ENCODE results near the gene PACC1. TPM values are rescaled to one million over a fixed set of nuclear protein-coding genes. Genes with fewer than 3 reads are reported as not detected.
"Not testable (repeated sequence)": the region's sequence is repeated elsewhere in the genome, so short reads cannot be mapped to it uniquely, and the experiment has no call there.

The PACC1 gene
- total RNA-seq, 2 experiments from 2014 or later = 11.4 to 12.1 TPM

GRCh38 chr1:212329105-212329504 lies 85.6 kb downstream of the PACC1 start:
- no peak overlapping the region for H3K4me3 Mint-ChIP-seq
- H3K27ac Mint-ChIP-seq = no peak overlapping the region
- POLR2A ChIA-PET = no interaction called here
- no peak for DNase-seq
- H3K9me3 Mint-ChIP-seq = no peaks in the 10 kb centered on the region
- H3K27me3 Mint-ChIP-seq = no peaks in the 10 kb centered on the region
- H3K4me1 Mint-ChIP-seq = no peaks in the 10 kb centered on the region
- CTCF ChIA-PET = no interaction called here
- H3K36me3 Mint-ChIP-seq (ENCODE audit: low read depth) = peaks cover 21% of the 10 kb centered on the region

DNA sequence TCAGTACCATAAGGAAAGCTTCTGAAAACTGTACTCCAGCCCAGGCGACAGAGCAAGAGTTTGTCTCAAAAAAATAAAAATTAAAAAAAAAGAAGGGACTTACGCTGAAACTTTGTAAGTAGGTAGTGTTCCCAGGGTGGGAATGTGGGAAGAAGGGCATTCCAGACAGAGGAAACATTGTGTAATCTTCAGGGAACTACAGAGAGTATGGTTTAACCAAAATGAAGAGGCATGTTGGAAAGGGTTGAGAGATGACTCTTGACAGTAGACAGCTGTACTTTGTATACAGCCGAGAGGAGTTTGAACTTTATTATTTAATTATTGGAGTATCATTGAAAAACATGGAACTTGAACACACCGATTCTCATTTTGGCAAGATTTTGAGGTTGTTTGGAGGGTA lies 86.4 kb downstream of the PACC1 start:
- Mint-ChIP-seq H3K4me1 (no peaks in the 10 kb centered on the region), H3K27me3 (no peaks in the 10 kb centered on the region), H3K9me3 (no peaks in the 10 kb centered on the region), H3K4me3 (no peak overlapping the region), H3K36me3 (ENCODE audit: low read depth) (peaks cover 15% of the 10 kb centered on the region), H3K27ac (no peak overlapping the region)
- DNase-seq = no peak
- ChIA-PET CTCF (no interaction called here), POLR2A (interaction anchor here (0.9 kb wide), 1 partner anchor 44 kb away, joined by 4 read pairs; no protein-coding TSS in a partner anchor)

DNA sequence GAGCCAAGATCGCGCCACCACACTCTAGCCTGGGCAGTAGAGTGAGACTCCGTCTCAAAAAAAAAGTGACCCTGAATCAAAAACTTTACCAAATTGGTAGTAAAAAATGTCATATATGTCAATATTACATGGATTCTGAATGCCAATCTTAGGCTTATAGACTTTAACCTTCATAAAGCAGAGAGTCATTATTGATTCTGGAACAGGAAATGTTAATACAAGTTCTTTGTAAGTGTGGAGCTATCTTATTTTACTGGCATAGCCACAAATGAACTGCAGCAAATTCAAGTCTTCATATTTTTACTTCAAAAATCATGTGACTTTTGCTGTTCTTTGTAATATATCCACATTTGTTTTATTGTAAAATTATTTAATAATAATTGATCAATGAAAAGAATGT lies 88.1 kb downstream of the PACC1 start:
- Mint-ChIP-seq H3K36me3 (ENCODE audit: low read depth) (peaks cover 12% of the 10 kb centered on the region), H3K4me1 (no peaks in the 10 kb centered on the region), H3K27ac (no peak overlapping the region), H3K9me3 (no peaks in the 10 kb centered on the region), H3K27me3 (no peaks in the 10 kb centered on the region), H3K4me3 (no peak overlapping the region)
- no peak for DNase-seq
- ChIA-PET POLR2A (no interaction called here), CTCF (interaction anchor here (1.0 kb wide), 1 partner anchor 130 kb away, joined by 3 read pairs; no protein-coding TSS in a partner anchor)

DNA sequence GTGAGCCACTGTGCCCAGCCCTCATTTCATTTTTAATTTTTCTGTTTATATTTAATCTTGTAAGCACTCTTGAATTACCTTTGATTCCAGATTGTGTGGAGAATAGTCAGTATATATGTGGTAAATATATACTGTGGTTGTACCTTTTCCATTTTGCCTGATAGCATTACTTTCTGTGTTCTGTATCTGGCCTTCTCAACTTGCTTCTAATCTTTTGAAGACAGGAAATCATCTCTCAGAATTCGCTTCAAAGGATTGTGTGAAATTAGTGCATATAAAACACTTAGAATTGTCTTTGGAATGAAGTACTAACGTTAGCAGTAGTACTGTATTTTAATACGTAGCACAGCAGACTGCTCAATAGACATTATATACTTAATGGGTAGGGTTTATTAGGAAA lies 91.6 kb downstream of the PACC1 start:
- peaks cover 7% of the 10 kb centered on the region for H3K36me3 Mint-ChIP-seq (ENCODE audit: low read depth)
- ChIA-PET POLR2A (no interaction called here), CTCF (interaction anchor here (1.2 kb wide), 1 partner anchor 45 kb away, joined by 4 read pairs; no protein-coding TSS in a partner anchor)
- no peak overlapping the region for H3K27ac Mint-ChIP-seq
- H3K9me3 Mint-ChIP-seq = no peaks in the 10 kb centered on the region
- H3K27me3 Mint-ChIP-seq = no peaks in the 10 kb centered on the region
- H3K4me1 Mint-ChIP-seq = peaks cover 2% of the 10 kb centered on the region
- no peak overlapping the region for H3K4me3 Mint-ChIP-seq
- DNase-seq = no peak

DNA sequence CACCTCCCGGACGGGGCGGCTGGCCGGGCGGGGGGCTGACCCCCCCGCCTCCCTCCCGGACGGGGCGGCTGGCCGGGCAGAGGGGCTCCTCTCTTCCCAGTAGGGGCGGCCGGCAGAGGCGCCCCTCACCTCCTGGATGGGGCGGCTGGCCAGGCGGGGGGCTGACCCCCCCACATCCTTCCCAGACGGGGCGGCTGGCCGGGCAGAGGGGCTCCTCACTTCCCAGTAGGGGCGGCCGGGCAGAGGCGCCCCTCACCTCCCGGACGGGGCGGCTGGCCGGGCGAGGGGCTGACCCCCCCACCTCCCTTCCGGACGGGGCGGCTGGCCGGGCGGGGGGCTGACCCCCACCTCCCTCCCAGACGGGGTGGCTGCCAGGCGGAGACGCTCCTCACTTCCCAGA lies 93.7 kb downstream of the PACC1 start:
- POLR2A ChIA-PET; CTCF ChIA-PET; H3K27ac Mint-ChIP-seq; H3K9me3 Mint-ChIP-seq; H3K27me3 Mint-ChIP-seq; H3K4me3 Mint-ChIP-seq; H3K4me1 Mint-ChIP-seq; DNase-seq; H3K36me3 Mint-ChIP-seq (ENCODE audit: low read depth): not testable (repeated sequence)

- POLR2A ChIA-PET = interaction anchor here (1.7 kb wide), 1 partner anchor 282 kb away, joined by 4 read pairs; the partner anchor contains the start of genes DTL and INTS7
- peaks cover 17% of the 10 kb centered on the region for H3K4me1 Mint-ChIP-seq
Measured at GRCh38 chr1:212317916-212318315, 96.8 kb downstream of the PACC1 start.

DNA sequence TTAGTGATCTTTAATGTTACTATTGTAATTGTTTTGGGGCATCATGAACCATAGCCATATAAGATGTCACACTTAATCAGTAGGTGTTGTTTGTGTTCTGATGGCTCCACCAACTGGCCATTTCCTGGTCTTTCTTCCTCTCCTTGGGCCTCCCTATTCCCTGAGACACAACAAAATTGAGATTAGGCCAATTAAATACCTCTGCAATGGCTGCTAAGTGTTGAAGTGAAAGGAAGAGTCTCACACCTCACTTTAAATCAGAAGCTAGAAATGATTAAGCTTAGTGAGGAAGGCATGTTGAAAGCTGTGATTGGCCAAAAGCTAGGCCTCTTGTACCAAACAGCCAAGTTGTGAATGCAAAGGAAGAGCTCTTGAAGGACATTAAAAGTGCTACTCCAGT lies 98.8 kb downstream of the PACC1 start:
- H3K27ac Mint-ChIP-seq = no peak overlapping the region
- H3K4me3 Mint-ChIP-seq = no peak overlapping the region
- peaks cover 17% of the 10 kb centered on the region for H3K4me1 Mint-ChIP-seq
- ChIA-PET CTCF (interaction anchor here (0.6 to 2.1 kb wide), 8 partner anchors 51 to 637 kb away, joined by 3 to 9 read pairs (median 4); partner anchors contain the start of genes DTL and INTS7), POLR2A (no interaction called here)
- peak; percentile 21 for DNase-seq
- no peaks in the 10 kb centered on the region for H3K9me3 Mint-ChIP-seq
- H3K27me3 Mint-ChIP-seq = no peaks in the 10 kb centered on the region
- H3K36me3 Mint-ChIP-seq (ENCODE audit: low read depth) = peaks cover 10% of the 10 kb centered on the region

More at GRCh38 chr1:212317916-212318315, 96.8 kb downstream of the PACC1 start:
- Mint-ChIP-seq H3K27me3 (no peaks in the 10 kb centered on the region), H3K4me3 (no peak overlapping the region), H3K36me3 (ENCODE audit: low read depth) (peaks cover 8% of the 10 kb centered on the region), H3K27ac (no peak overlapping the region), H3K9me3 (no peaks in the 10 kb centered on the region)
- CTCF ChIA-PET = no interaction called here
- no peak for DNase-seq

DNA sequence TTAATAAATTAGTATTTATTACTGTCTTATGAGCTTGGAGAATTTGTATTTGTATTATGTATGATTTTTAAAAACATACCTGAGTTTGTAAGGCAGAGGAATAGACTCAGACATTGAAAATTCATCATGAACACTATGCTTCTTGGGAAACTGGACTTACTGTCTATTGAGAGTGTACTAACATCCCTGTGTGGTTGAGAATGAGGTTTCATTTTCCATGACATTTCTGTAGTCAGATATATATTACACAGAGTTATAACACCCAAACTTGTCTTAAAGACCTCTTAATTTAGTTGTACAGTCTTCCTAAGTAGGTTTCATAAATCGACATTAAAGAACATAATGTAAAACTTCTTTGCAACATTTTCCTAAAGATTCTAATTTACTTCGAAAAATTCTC lies 99.5 kb downstream of the PACC1 start:
- no peaks in the 10 kb centered on the region for H3K27me3 Mint-ChIP-seq
- POLR2A ChIA-PET = no interaction called here

More for the DNA sequence above, 99.5 kb downstream of the PACC1 start:
- CTCF ChIA-PET = interaction anchor here (1.0 to 2.0 kb wide), 2 partner anchors 29 to 252 kb away, joined by 3 to 7 read pairs; partner anchors contain the start of gene PPP2R5A
- Mint-ChIP-seq H3K9me3 (no peaks in the 10 kb centered on the region), H3K4me3 (no peak overlapping the region), H3K4me1 (peaks cover 17% of the 10 kb centered on the region), H3K27ac (no peak overlapping the region), H3K36me3 (ENCODE audit: low read depth) (peaks cover 13% of the 10 kb centered on the region)
- DNase-seq = no peak

Other genes starting within 250 kb of the PACC1 start
- 10 to 100 TPM; 65.9 to 67.0 TPM for gene PPP2R5A, start 129.5 kb downstream of the PACC1 start, total RNA-seq
- 10 to 100 TPM; 25.6 to 28.5 TPM for gene NENF, start 18.0 kb upstream of the PACC1 start, total RNA-seq
- 10 to 100 TPM; 21.6 to 21.8 TPM for gene ATF3, start 193.9 kb upstream of the PACC1 start, total RNA-seq

Data from activated CD4-positive, alpha-beta memory T cell treated with anti-CD3 and anti-CD28 coated beads, Interleukin-2, amount 10 ng/mL, durations not matched to agents 7 days and 5 days (primary cell).